Left ventricle myocardium superior (tissue), 1 donor: ENCODE results near the gene MYO10. TPM values are rescaled to one million over a fixed set of nuclear protein-coding genes. Genes with fewer than 3 reads are reported as not detected.

ENCODE experiments used
- ATAC-seq: fragments of 200-7000 bp; cut with Tn5 transposase; one replicate; pipeline ENCODE4 v1.9.1; 2020; ENCODE audit warnings: mild to moderate bottlenecking, moderate library complexity
- DNase-seq: peaks from one replicate; pipeline ENCODE4 v3.0.0-alpha.2; 2020
- intact Hi-C: fragments of 100-400 bp; cut with micrococcal nuclease; formaldehyde crosslinking; loops from one replicate; pipeline ENCODE4 v1.11.0; 2022
- total RNA-seq: library from RNA; stranded (reverse); fragmentation: NEBNext Ultra II Directional; extraction: Animal tissue kit (Norgen Biotek cat#: 25700); gene quantifications from one replicate; pipeline ENCODE4 v1.2.1, GENCODE V29; 2021
- donor health status: DM: no; HTN: yes; CAD: no; lungs with severe emphysema.

MYO10 gene
- total RNA-seq, 1 donor from 2014 or later = 4.9 TPM

GRCh38 chr5:16803831-16804230 is 132.3 kb downstream of the MYO10 start:
- ATAC-seq (no peak), DNase-seq (no peak)
- intact Hi-C loops = no loop called here

- ATAC-seq (no peak), DNase-seq (no peak)
- intact Hi-C loops = no loop called here
Measured at GRCh38 chr5:16800477-16800876, 135.6 kb downstream of the MYO10 start.

- ATAC-seq = no peak
- DNase-seq = no peak
- intact Hi-C loops = no loop called here
Measured at GRCh38 chr5:16799796-16800195, 136.3 kb downstream of the MYO10 start.

- DNase-seq = no peak
- intact Hi-C loops = no loop called here
Measured at GRCh38 chr5:16797951-16798350, 138.1 kb downstream of the MYO10 start.

GRCh38 chr5:16794269-16794913 is 141.7 kb downstream of the MYO10 start:
- ATAC-seq (no peak), DNase-seq (peak; percentile 30)
- intact Hi-C loops = loop anchor here (5.0 kb wide), 2 partner anchors 338 to 398 kb away; no protein-coding TSS in a partner anchor

More at GRCh38 chr5:16797951-16798350, 138.1 kb downstream of the MYO10 start:
- no peak for ATAC-seq

- intact Hi-C loops = loop anchor here (5.0 kb wide), 2 partner anchors 340 to 400 kb away; no protein-coding TSS in a partner anchor
- DNase-seq (no peak), ATAC-seq (no peak)
Measured at GRCh38 chr5:16792598-16793275, 143.4 kb downstream of the MYO10 start.

- intact Hi-C loops = loop anchor here (5.0 kb wide), 2 partner anchors 340 to 400 kb away; no protein-coding TSS in a partner anchor
- no peak for ATAC-seq
- no peak for DNase-seq
Measured at GRCh38 chr5:16791904-16792597, 144.0 kb downstream of the MYO10 start.

- intact Hi-C loops = loop anchor here (5.0 kb wide), 2 partner anchors 341 to 401 kb away; no protein-coding TSS in a partner anchor
- DNase-seq (no peak), ATAC-seq (peak; percentile 27)
Measured at GRCh38 chr5:16791036-16791705, 144.9 kb downstream of the MYO10 start.

GRCh38 chr5:16788957-16789356 is 147.1 kb downstream of the MYO10 start:
- no peak for ATAC-seq
- DNase-seq = no peak
- intact Hi-C loops = no loop called here

GRCh38 chr5:16787278-16787677 is 148.8 kb downstream of the MYO10 start:
- intact Hi-C loops = no loop called here
- no peak for DNase-seq
- no peak for ATAC-seq

- intact Hi-C loops = no loop called here
- no peak for DNase-seq
- no peak for ATAC-seq
Measured at GRCh38 chr5:16784843-16785791, 151.0 kb downstream of the MYO10 start.

GRCh38 chr5:16784088-16784487 is 152.0 kb downstream of the MYO10 start:
- no peak for DNase-seq
- no peak for ATAC-seq
- intact Hi-C loops = no loop called here

GRCh38 chr5:16781828-16782626 is 154.1 kb downstream of the MYO10 start:
- DNase-seq (no peak), ATAC-seq (no peak)
- intact Hi-C loops = no loop called here

GRCh38 chr5:16780325-16780724 is 155.8 kb downstream of the MYO10 start:
- intact Hi-C loops = no loop called here
- DNase-seq = no peak
- no peak for ATAC-seq

GRCh38 chr5:16777432-16777831 is 158.7 kb downstream of the MYO10 start:
- intact Hi-C loops = loop anchor here (10.0 kb wide), 1 partner anchor 293 kb away; no protein-coding TSS in a partner anchor
- ATAC-seq (no peak), DNase-seq (no peak)

- ATAC-seq = peak; percentile 88
- intact Hi-C loops = loop anchor here (10.0 kb wide), 1 partner anchor 292 kb away; no protein-coding TSS in a partner anchor
- DNase-seq = peak; percentile 50
Measured at GRCh38 chr5:16776611-16777251, 159.4 kb downstream of the MYO10 start.

- DNase-seq (no peak), ATAC-seq (no peak)
- intact Hi-C loops = loop anchor here (10.0 kb wide), 1 partner anchor 290 kb away; no protein-coding TSS in a partner anchor
Measured at GRCh38 chr5:16774806-16775205, 161.3 kb downstream of the MYO10 start.
